HG02981 (cell line): Measurements from ENCODE around the gene CREB3L2.
"Not testable (repeated sequence)": the region's sequence is repeated elsewhere in the genome, so short reads cannot be mapped to it uniquely, and the experiment has no call there.

ENCODE experiments used
- ATAC-seq: cut with Tn5 transposase; IDR thresholded peaks from one replicate; pipeline ENCODE4 v1.9.1; 2021; ENCODE audit warnings: mild to moderate bottlenecking, moderate library complexity; ENCODE audit not compliant: unreplicated experiment

CREB3L2 gene

GRCh38 chr7:137935884-137936508, 65.9 kb downstream of the CREB3L2 start:
- peak; percentile 44 for ATAC-seq

- peak; percentile 80 for ATAC-seq
These were observed 66.7 kb downstream of the CREB3L2 start for GRCh38 chr7:137934941-137935883.

- no peak for ATAC-seq
These were observed 67.6 kb downstream of the CREB3L2 start for GRCh38 chr7:137934176-137934826.

GRCh38 chr7:137933270-137934017, 68.4 kb downstream of the CREB3L2 start:
- no peak for ATAC-seq

GRCh38 chr7:137932881-137933269, 69.0 kb downstream of the CREB3L2 start:
- no peak for ATAC-seq

- no peak for ATAC-seq
These were observed 70.1 kb downstream of the CREB3L2 start for GRCh38 chr7:137931823-137932222.

GRCh38 chr7:137930581-137930980, 71.3 kb downstream of the CREB3L2 start:
- no peak for ATAC-seq

- ATAC-seq = no peak
These were observed 73.3 kb downstream of the CREB3L2 start for GRCh38 chr7:137928626-137929025.

GRCh38 chr7:137927386-137927785, 74.5 kb downstream of the CREB3L2 start:
- no peak for ATAC-seq

GRCh38 chr7:137926206-137926605, 75.7 kb downstream of the CREB3L2 start:
- not testable (repeated sequence) for ATAC-seq

GRCh38 chr7:137925754-137926153, 76.1 kb downstream of the CREB3L2 start:
- no peak for ATAC-seq

- no peak for ATAC-seq
These were observed 76.8 kb downstream of the CREB3L2 start for GRCh38 chr7:137925091-137925490.

GRCh38 chr7:137923380-137923779, 78.5 kb downstream of the CREB3L2 start:
- no peak for ATAC-seq

GRCh38 chr7:137920637-137921399, 81.1 kb downstream of the CREB3L2 start:
- no peak for ATAC-seq

- ATAC-seq = no peak
These were observed 81.9 kb downstream of the CREB3L2 start for GRCh38 chr7:137919987-137920386.

GRCh38 chr7:137916980-137917645, 84.8 kb downstream of the CREB3L2 start:
- no peak for ATAC-seq

GRCh38 chr7:137916564-137916963, 85.3 kb downstream of the CREB3L2 start:
- no peak for ATAC-seq

GRCh38 chr7:137915266-137915665, 86.6 kb downstream of the CREB3L2 start:
- ATAC-seq = no peak

- ATAC-seq = no peak
These were observed 87.9 kb downstream of the CREB3L2 start for GRCh38 chr7:137913985-137914384.

GRCh38 chr7:137909042-137909441, 92.8 kb downstream of the CREB3L2 start:
- ATAC-seq = no peak
